HFFc6 (cell line): ENCODE data around the gene RAB11FIP4. TPM values are rescaled to one million over a fixed set of nuclear protein-coding genes. Genes with fewer than 3 reads are reported as not detected.
A peak's percentile ranks its signal among the peaks of the same experiment; 100 is the strongest.

Source experiments
- DNase-seq: peaks from one replicate; pipeline ENCODE4 v3.0.0-alpha.2; 2018
- H3K27ac Mint-ChIP-seq: 2 replicates; pipeline ENCODE4 v1.8.0; 2020; ENCODE audit warnings: mild to moderate bottlenecking, mixed read lengths
- H3K27me3 Mint-ChIP-seq: 2 replicates; pipeline ENCODE4 v1.8.0; 2021; ENCODE audit warnings: mild to moderate bottlenecking, moderate library complexity, mixed read lengths; ENCODE audit not compliant: insufficient read depth
- H3K36me3 Mint-ChIP-seq: 2 replicates; pipeline ENCODE4 v1.8.0; 2021; ENCODE audit warnings: low read depth, mixed read lengths
- H3K4me1 Mint-ChIP-seq: 2 replicates; pipeline ENCODE4 v1.8.0; 2020; ENCODE audit warnings: low read depth, mixed read lengths
- H3K4me3 Mint-ChIP-seq: 2 replicates; pipeline ENCODE4 v1.8.0; 2020; ENCODE audit warnings: mild to moderate bottlenecking, moderate library complexity, mixed read lengths
- H3K9me3 Mint-ChIP-seq: 2 replicates; pipeline ENCODE4 v1.8.0; 2020; ENCODE audit warnings: mild to moderate bottlenecking, mixed read lengths
- total RNA-seq, 6 experiments: library from RNA; stranded (reverse); fragmentation: NEBNext Ultra II Directional; extraction: Animal tissue kit (Norgen Biotek cat#: 25700); gene quantifications; 2 replicates in 1 of 6; 3 replicates in 5 of 6; pipeline ENCODE4 v1.2.3, GENCODE V29; 2021
- TF ChIP-seq, protein P1 (sequence below): fragments of 200-600 bp; sonication (generic); IDR thresholded peaks from 2 replicates; pipeline ENCODE4 v1.5.0; 2021; ENCODE audit warnings: antibody characterized with exemption, mild to moderate bottlenecking

Gene RAB11FIP4
- total RNA-seq, 6 experiments from 2014 or later, result 0.02 to 0.38 (median 0.09) TPM

DNA sequence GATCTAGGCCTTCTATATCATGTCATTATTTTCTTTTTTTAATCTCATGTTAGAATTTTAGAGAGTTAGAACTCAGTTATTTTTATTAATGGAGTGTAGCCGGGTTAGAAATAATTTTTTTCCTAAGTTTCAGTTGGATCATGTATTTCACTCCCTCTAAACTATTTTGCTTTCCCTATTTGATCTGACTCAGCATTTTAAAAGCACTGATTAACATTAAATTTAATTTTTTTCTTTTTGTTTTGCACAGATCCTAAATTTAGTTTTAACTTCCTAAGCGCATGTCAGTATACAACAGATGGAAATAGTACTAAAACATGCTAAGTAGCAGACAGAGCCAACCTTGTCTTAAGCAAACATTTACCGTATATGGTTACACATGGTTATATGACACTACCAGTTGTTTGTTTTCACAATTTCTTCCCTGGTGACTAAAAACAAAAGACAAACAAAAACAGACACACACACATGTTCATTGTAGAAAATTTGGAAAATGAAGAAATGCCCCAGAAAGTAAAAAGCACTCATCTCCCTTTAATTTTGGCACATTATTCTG is 33.6 kb upstream of the RAB11FIP4 start:
- H3K36me3 Mint-ChIP-seq, result peaks cover 45% of the 10 kb centered on the region
- H3K4me1 Mint-ChIP-seq, result peaks cover 9% of the 10 kb centered on the region; the same call in 1 of the 2 replicates
- H3K27ac Mint-ChIP-seq, result peak overlapping the region; percentile 30; the same call in 1 of the 2 replicates
- no peak overlapping the region for H3K4me3 Mint-ChIP-seq
- TF ChIP-seq, protein P1, sequence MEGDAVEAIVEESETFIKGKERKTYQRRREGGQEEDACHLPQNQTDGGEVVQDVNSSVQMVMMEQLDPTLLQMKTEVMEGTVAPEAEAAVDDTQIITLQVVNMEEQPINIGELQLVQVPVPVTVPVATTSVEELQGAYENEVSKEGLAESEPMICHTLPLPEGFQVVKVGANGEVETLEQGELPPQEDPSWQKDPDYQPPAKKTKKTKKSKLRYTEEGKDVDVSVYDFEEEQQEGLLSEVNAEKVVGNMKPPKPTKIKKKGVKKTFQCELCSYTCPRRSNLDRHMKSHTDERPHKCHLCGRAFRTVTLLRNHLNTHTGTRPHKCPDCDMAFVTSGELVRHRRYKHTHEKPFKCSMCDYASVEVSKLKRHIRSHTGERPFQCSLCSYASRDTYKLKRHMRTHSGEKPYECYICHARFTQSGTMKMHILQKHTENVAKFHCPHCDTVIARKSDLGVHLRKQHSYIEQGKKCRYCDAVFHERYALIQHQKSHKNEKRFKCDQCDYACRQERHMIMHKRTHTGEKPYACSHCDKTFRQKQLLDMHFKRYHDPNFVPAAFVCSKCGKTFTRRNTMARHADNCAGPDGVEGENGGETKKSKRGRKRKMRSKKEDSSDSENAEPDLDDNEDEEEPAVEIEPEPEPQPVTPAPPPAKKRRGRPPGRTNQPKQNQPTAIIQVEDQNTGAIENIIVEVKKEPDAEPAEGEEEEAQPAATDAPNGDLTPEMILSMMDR, result no peak
- no peaks in the 10 kb centered on the region for H3K9me3 Mint-ChIP-seq
- no peak for DNase-seq
- H3K27me3 Mint-ChIP-seq, result no peaks in the 10 kb centered on the region; the same call in 1 of the 2 replicates

- no peak overlapping the region for H3K4me3 Mint-ChIP-seq
Measured at GRCh38 chr17:31364012-31364411, 27.5 kb upstream of the RAB11FIP4 start.

GRCh38 chr17:31366088-31366487 is 25.4 kb upstream of the RAB11FIP4 start:
- Mint-ChIP-seq H3K36me3 (peaks cover 8% of the 10 kb centered on the region), H3K27me3 (peaks cover 1% of the 10 kb centered on the region; the same call in 1 of the 2 replicates), H3K4me3 (no peak overlapping the region), H3K9me3 (no peaks in the 10 kb centered on the region), H3K4me1 (peaks cover 26% of the 10 kb centered on the region), H3K27ac (no peak overlapping the region)
- TF ChIP-seq, protein P1, result no peak
- DNase-seq, result no peak

More at GRCh38 chr17:31364012-31364411, 27.5 kb upstream of the RAB11FIP4 start:
- no peaks in the 10 kb centered on the region for H3K9me3 Mint-ChIP-seq
- no peak for DNase-seq
- TF ChIP-seq, protein P1, result no peak
- H3K27me3 Mint-ChIP-seq, result peaks cover 1% of the 10 kb centered on the region
- no peak overlapping the region for H3K27ac Mint-ChIP-seq
- H3K4me1 Mint-ChIP-seq, result peaks cover 5% of the 10 kb centered on the region; the same call in 1 of the 2 replicates
- peaks cover 17% of the 10 kb centered on the region for H3K36me3 Mint-ChIP-seq

- DNase-seq, result no peak
- Mint-ChIP-seq H3K4me1 (peaks cover 50% of the 10 kb centered on the region), H3K36me3 (peaks cover 7% of the 10 kb centered on the region)
Measured at GRCh38 chr17:31369266-31369665, 22.2 kb upstream of the RAB11FIP4 start.

DNA sequence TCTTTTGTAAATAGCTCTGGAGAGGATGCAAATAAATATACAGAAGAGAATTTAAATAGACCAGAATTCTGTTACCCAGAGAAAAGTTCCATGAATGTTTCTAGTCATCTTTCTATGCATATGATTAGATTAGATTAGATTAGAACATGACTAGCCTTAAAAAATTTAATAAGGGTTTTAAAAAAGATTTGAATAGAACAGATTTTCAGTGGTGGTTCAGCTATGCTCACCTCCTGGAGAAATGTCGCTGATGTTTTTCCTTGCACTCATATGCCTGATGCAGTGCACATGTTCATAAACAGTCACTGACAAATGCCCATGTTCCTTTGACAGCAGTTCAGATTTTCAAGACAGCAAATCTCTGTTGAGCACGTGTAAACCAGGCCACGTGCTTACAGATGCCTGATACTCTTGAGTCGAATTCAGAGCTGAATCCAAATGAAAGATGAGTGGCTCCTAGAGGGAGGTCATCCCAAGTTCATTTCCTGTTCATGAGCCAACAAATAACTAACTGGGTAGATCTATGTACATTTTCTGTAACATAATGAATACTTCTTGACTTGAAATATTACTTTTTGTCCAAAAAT is 19.9 kb upstream of the RAB11FIP4 start:
- peaks cover 1% of the 10 kb centered on the region; the same call in 1 of the 2 replicates for H3K27me3 Mint-ChIP-seq

More at GRCh38 chr17:31369266-31369665, 22.2 kb upstream of the RAB11FIP4 start:
- TF ChIP-seq, protein P1, result no peak
- H3K27ac Mint-ChIP-seq, result no peak overlapping the region
- no peak overlapping the region for H3K4me3 Mint-ChIP-seq
- no peaks in the 10 kb centered on the region for H3K9me3 Mint-ChIP-seq
- H3K27me3 Mint-ChIP-seq, result peaks cover 1% of the 10 kb centered on the region; the same call in 1 of the 2 replicates

More for the DNA sequence above, 19.9 kb upstream of the RAB11FIP4 start:
- TF ChIP-seq, protein P1, result no peak
- peak; percentile 18 for DNase-seq
- Mint-ChIP-seq H3K27ac (peak overlapping the region; percentile 1), H3K4me3 (no peak overlapping the region), H3K36me3 (peaks cover 9% of the 10 kb centered on the region), H3K4me1 (peaks cover 45% of the 10 kb centered on the region), H3K9me3 (no peaks in the 10 kb centered on the region)
